ENCODE results near the gene KANSL3.
"Not testable (repeated sequence)": the region's sequence is repeated elsewhere in the genome, so short reads cannot be mapped to it uniquely, and the experiment has no call there.

KANSL3 gene

GRCh38 chr2:96638144-96639121 lies at the start of gene KANSL3:
TSS of gene KANSL3 (minus strand) at chr2:96638312. CDS start at chr2:96637135, 1,177 bp downstream.
- DNase-seq (ENCODE audit: low spot score): peak; percentile 94

- no peak for DNase-seq (ENCODE audit: low spot score)
Measured at GRCh38 chr2:96687266-96687665, 49.2 kb upstream of the KANSL3 start.

- peak; percentile 36 for DNase-seq (ENCODE audit: low spot score)
Measured at GRCh38 chr2:96685577-96686459, 47.7 kb upstream of the KANSL3 start.

GRCh38 chr2:96684883-96685576 lies 46.9 kb upstream of the KANSL3 start:
- DNase-seq (ENCODE audit: low spot score): no peak

- no peak for DNase-seq (ENCODE audit: low spot score)
Measured at GRCh38 chr2:96683972-96684820, 46.1 kb upstream of the KANSL3 start.

- no peak for DNase-seq (ENCODE audit: low spot score)
Measured at GRCh38 chr2:96683307-96683706, 45.2 kb upstream of the KANSL3 start.

GRCh38 chr2:96681540-96681939 lies 43.4 kb upstream of the KANSL3 start:
- no peak for DNase-seq (ENCODE audit: low spot score)

GRCh38 chr2:96680561-96681141 lies 42.5 kb upstream of the KANSL3 start:
- DNase-seq (ENCODE audit: low spot score): no peak

GRCh38 chr2:96679848-96680247 lies 41.7 kb upstream of the KANSL3 start:
- no peak for DNase-seq (ENCODE audit: low spot score)

GRCh38 chr2:96669539-96670215 lies 31.6 kb upstream of the KANSL3 start:
- no peak for DNase-seq (ENCODE audit: low spot score)

- DNase-seq (ENCODE audit: low spot score): no peak
Measured at GRCh38 chr2:96668771-96669170, 30.7 kb upstream of the KANSL3 start.

- not testable (repeated sequence) for DNase-seq (ENCODE audit: low spot score)
Measured at GRCh38 chr2:96665717-96666116, 27.6 kb upstream of the KANSL3 start.

GRCh38 chr2:96665083-96665569 lies 27.0 kb upstream of the KANSL3 start:
- DNase-seq (ENCODE audit: low spot score): peak; percentile 96

GRCh38 chr2:96664366-96664925 lies 26.3 kb upstream of the KANSL3 start:
- DNase-seq (ENCODE audit: low spot score): no peak

GRCh38 chr2:96663829-96664228 lies 25.7 kb upstream of the KANSL3 start:
- no peak for DNase-seq (ENCODE audit: low spot score)

- no peak for DNase-seq (ENCODE audit: low spot score)
Measured at GRCh38 chr2:96663177-96663576, 25.1 kb upstream of the KANSL3 start.

- no peak for DNase-seq (ENCODE audit: low spot score)
Measured at GRCh38 chr2:96662360-96662759, 24.2 kb upstream of the KANSL3 start.

- no peak for DNase-seq (ENCODE audit: low spot score)
Measured at GRCh38 chr2:96661324-96661723, 23.2 kb upstream of the KANSL3 start.

- no peak for DNase-seq (ENCODE audit: low spot score)
Measured at GRCh38 chr2:96656540-96656939, 18.4 kb upstream of the KANSL3 start.

- no peak for DNase-seq (ENCODE audit: low spot score)
Measured at GRCh38 chr2:96655526-96655925, 17.4 kb upstream of the KANSL3 start.

Data from hepatic stellate cell (primary cell).